ENCODE data around the gene SLC35F6.

The SLC35F6 gene

GRCh38 chr2:26733413-26733812, 30.7 kb upstream of the SLC35F6 start:
- Histone ChIP-seq H3K4me3 (ENCODE audit: low read depth, low read length) (no peak overlapping the region), H3K4me1 (peaks cover 4% of the 10 kb centered on the region; the same call in 1 of the 2 replicates), H3K27me3 (no peaks in the 10 kb centered on the region), H3K36me3 (peaks cover 3% of the 10 kb centered on the region), H3K9me3 (no peaks in the 10 kb centered on the region)
- DNase-seq: no peak
- TF ChIP-seq CTCF (IDR thresholded peaks at IDR 0.05; ENCODE audit: low read depth, low read length): no peak

- peaks cover 4% of the 10 kb centered on the region; the same call in 1 of the 2 replicates for H3K4me1 ChIP-seq
- DNase-seq: no peak
Measured at GRCh38 chr2:26735097-26735496, 29.0 kb upstream of the SLC35F6 start.

GRCh38 chr2:26735883-26736588, 28.0 kb upstream of the SLC35F6 start:
- DNase-seq: no peak
- no peaks in the 10 kb centered on the region for H3K27me3 ChIP-seq
- no peaks in the 10 kb centered on the region; the same call in none of the 2 replicates for H3K36me3 ChIP-seq
- no peaks in the 10 kb centered on the region for H3K9me3 ChIP-seq
- TF ChIP-seq CTCF (IDR thresholded peaks at IDR 0.05; ENCODE audit: low read depth, low read length): no peak
- H3K4me3 ChIP-seq (ENCODE audit: low read depth, low read length): no peak overlapping the region
- H3K4me1 ChIP-seq: peaks cover 10% of the 10 kb centered on the region

More at GRCh38 chr2:26735097-26735496, 29.0 kb upstream of the SLC35F6 start:
- TF ChIP-seq CTCF (IDR thresholded peaks at IDR 0.05; ENCODE audit: low read depth, low read length): no peak
- no peak overlapping the region for H3K4me3 ChIP-seq (ENCODE audit: low read depth, low read length)
- H3K9me3 ChIP-seq: no peaks in the 10 kb centered on the region
- peaks cover 3% of the 10 kb centered on the region for H3K36me3 ChIP-seq
- H3K27me3 ChIP-seq: no peaks in the 10 kb centered on the region

- TF ChIP-seq CTCF (IDR thresholded peaks at IDR 0.05; ENCODE audit: low read depth, low read length): no peak
- H3K36me3 ChIP-seq: no peaks in the 10 kb centered on the region; the same call in 1 of the 2 replicates
- H3K9me3 ChIP-seq: no peaks in the 10 kb centered on the region
- H3K27me3 ChIP-seq: no peaks in the 10 kb centered on the region
- H3K4me1 ChIP-seq: peaks cover 10% of the 10 kb centered on the region
- H3K4me3 ChIP-seq (ENCODE audit: low read depth, low read length): no peak overlapping the region
- no peak for DNase-seq
Measured at GRCh38 chr2:26737221-26737620, 26.9 kb upstream of the SLC35F6 start.

- Histone ChIP-seq H3K4me1 (peaks cover 10% of the 10 kb centered on the region), H3K4me3 (ENCODE audit: low read depth, low read length) (no peak overlapping the region), H3K27me3 (no peaks in the 10 kb centered on the region), H3K36me3 (no peaks in the 10 kb centered on the region; the same call in 1 of the 2 replicates), H3K9me3 (no peaks in the 10 kb centered on the region)
- DNase-seq: no peak
- no peak for TF ChIP-seq CTCF (IDR thresholded peaks at IDR 0.05; ENCODE audit: low read depth, low read length)
Measured at GRCh38 chr2:26738481-26738880, 25.6 kb upstream of the SLC35F6 start.

GRCh38 chr2:26739514-26739913, 24.6 kb upstream of the SLC35F6 start:
- Histone ChIP-seq H3K36me3 (no peaks in the 10 kb centered on the region; the same call in 1 of the 2 replicates), H3K9me3 (no peaks in the 10 kb centered on the region), H3K4me3 (ENCODE audit: low read depth, low read length) (no peak overlapping the region), H3K27me3 (no peaks in the 10 kb centered on the region), H3K4me1 (peaks cover 10% of the 10 kb centered on the region)
- TF ChIP-seq CTCF (IDR thresholded peaks at IDR 0.05; ENCODE audit: low read depth, low read length): no peak
- DNase-seq: no peak

Measured in BE2C (cell line).